Measurements from ENCODE around the gene GRID1. TPM values are rescaled to one million over a fixed set of nuclear protein-coding genes. Genes with fewer than 3 reads are reported as not detected.
"Not testable (repeated sequence)": the region's sequence is repeated elsewhere in the genome, so short reads cannot be mapped to it uniquely, and the experiment has no call there.

Gene GRID1
- total RNA-seq, 1 donor = not detected

DNA sequence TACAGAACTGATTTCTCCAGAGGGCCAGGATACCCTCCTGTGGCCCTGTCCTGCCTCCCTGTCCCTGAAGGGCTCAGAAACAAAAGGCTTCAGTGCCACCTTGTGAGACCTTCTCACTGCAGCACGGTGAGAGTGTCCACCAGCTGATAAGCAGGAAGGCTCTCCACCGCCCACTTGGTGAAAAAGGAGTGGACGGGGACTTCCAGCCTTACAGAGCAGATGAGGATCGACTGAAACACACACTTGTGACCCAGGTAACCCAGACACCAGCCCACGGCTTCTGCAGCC is 330.1 kb downstream of the GRID1 start:
- no peak overlapping the region for H3K4me3 ChIP-seq (ENCODE audit: low read depth, low read length)
- DNase-seq (ENCODE audit: low read depth) = no peak
- TF ChIP-seq, protein P1, sequence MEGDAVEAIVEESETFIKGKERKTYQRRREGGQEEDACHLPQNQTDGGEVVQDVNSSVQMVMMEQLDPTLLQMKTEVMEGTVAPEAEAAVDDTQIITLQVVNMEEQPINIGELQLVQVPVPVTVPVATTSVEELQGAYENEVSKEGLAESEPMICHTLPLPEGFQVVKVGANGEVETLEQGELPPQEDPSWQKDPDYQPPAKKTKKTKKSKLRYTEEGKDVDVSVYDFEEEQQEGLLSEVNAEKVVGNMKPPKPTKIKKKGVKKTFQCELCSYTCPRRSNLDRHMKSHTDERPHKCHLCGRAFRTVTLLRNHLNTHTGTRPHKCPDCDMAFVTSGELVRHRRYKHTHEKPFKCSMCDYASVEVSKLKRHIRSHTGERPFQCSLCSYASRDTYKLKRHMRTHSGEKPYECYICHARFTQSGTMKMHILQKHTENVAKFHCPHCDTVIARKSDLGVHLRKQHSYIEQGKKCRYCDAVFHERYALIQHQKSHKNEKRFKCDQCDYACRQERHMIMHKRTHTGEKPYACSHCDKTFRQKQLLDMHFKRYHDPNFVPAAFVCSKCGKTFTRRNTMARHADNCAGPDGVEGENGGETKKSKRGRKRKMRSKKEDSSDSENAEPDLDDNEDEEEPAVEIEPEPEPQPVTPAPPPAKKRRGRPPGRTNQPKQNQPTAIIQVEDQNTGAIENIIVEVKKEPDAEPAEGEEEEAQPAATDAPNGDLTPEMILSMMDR (IDR thresholded peaks at IDR 0.05; ENCODE audit: insufficient read depth, low read length) = no peak

DNA sequence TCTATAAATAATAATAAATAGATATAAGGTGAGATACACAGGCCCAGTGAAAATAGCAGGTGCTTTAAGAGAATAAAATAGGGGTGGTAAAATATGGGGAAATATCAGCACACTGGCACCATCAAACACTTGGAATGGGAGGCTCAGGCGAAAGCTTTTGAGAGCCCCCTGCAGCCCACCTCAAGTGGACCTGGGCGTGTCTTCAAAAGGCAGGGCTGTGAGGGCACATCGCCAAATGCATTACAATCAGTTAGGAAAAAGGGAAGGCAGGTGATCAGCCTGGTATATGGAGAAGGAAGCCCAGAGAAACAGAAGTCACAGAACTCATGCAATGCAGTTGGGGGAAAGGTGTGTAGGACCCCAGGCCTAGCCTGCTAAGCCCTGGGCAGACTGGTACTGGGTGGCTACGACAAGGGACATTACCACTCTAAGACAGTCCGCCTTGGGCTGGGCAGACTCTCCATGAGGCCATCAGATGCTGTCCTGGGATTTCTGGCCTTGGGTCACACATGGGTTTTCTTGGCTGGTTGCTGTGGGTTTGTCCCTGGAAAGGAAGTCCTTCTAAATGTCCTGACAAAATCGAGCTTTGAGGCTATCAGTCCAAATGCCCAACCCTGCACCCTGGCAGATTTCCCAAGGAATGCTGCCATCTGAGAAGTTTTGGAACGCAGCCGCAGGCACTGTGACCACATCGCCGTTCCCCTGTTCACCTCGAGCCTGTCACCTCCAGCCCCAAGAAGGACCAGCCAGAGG is 330.6 kb downstream of the GRID1 start:
- DNase-seq (ENCODE audit: low read depth) = no peak
- TF ChIP-seq, protein P1 (IDR thresholded peaks at IDR 0.05; ENCODE audit: insufficient read depth, low read length) = no peak
- no peak overlapping the region for H3K4me3 ChIP-seq (ENCODE audit: low read depth, low read length)

DNA sequence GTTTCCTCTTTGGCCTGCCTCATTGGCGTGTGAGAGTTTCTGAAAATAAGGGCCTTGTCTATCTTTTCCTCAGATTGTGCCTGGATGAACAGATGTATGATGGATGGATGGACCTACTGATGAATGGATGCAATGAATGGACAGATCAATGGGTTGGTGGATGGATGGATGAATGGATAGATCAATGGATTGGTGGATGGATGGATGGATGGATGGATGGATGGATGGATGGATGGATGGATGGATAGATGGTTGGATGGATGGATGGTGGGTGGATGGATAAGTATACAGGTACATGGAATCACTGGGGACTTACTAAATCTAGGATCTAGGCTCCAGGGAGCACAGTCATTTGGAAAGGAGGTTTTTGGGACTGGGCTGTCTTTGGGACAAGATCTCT is 331.9 kb downstream of the GRID1 start:
- no peak overlapping the region for H3K4me3 ChIP-seq (ENCODE audit: low read depth, low read length)
- TF ChIP-seq, protein P1 (IDR thresholded peaks at IDR 0.05; ENCODE audit: insufficient read depth, low read length) = no peak
- DNase-seq (ENCODE audit: low read depth) = no peak

DNA sequence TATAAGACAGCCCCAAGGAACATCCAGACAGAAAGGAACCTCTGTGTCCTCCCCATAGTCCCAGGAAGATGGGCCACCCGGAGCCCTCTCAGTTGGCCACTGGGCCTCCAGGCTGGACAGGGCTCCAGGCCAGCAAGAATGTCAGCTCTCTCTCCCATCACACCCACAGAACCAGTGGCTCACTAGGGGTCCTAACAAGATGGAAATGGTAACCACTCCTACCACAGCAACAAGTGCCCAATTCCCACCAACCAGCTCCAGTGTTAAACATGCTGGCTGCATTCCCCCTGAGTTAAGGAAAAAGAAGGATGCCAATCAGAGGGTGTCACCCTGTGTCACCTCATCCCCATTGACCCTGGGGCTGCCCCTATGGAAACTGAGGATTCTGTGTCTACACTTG is 333.0 kb downstream of the GRID1 start:
- TF ChIP-seq, protein P1 (IDR thresholded peaks at IDR 0.05; ENCODE audit: insufficient read depth, low read length) = no peak

DNA sequence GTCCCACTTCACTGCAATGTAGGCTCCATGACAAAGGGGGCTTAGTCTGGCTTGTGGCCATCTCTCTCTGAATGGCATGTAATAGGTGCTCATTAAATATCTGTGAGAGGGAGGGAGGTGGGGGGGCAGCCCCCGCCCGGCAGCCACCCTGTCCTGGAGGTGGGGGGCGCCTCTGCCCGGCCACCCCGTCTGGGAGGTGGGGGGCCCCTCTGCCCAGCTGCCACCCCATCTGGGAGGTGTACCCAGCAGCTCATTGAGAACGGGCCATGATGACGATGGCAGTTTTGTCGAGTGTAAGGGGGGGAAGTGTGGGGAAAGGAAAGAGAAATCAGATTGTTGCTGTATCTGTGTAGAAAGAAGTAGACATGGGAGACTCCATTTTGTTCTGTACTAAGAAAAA is 334.5 kb downstream of the GRID1 start:
- DNase-seq (ENCODE audit: low read depth); H3K4me3 ChIP-seq (ENCODE audit: low read depth, low read length): not testable (repeated sequence)

More for the DNA sequence above, 333.0 kb downstream of the GRID1 start:
- no peak overlapping the region for H3K4me3 ChIP-seq (ENCODE audit: low read depth, low read length)
- DNase-seq (ENCODE audit: low read depth) = no peak

DNA sequence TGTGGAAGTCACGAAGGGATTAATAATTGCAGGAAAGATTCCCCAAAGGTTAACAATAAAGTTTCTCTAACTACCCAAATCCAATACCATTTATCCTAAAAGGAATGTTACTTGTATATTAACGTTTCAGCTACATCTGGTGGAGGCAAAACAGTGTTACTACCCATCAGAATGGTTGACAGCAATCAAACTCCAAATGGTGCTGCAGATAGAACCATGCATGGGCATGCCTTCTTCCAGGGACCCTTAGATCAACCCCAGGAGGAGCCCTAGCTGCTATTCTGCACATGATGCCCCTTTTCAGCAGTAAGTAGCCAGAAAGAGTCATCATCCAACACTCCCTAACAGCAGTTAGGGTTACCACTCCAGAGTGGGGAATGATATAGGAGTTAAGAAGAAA is 336.3 kb downstream of the GRID1 start:
- TF ChIP-seq, protein P1 (IDR thresholded peaks at IDR 0.05; ENCODE audit: insufficient read depth, low read length) = no peak
- no peak for DNase-seq (ENCODE audit: low read depth)
- no peak overlapping the region for H3K4me3 ChIP-seq (ENCODE audit: low read depth, low read length)

DNA sequence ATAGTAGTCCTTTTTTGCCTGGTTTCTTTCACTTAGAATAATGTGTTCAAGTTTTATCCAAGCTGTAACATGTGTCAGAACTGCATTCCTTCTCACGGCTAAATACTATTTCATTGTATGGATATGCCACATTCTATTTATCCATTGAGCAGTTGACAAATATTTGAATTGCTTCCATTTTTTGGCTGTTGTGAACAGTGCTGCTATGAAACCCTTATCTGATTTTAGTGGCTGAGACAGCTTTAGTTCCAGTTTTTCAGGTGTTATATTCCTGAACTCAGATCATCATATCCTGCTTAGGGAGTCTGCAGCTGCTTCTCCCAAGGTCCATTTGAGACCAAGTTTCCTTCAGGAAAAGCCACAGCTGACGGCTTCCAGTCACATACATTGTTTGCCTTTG is 339.2 kb downstream of the GRID1 start:
- TF ChIP-seq, protein P1 (IDR thresholded peaks at IDR 0.05; ENCODE audit: insufficient read depth, low read length) = no peak
- no peak for DNase-seq (ENCODE audit: low read depth)

More for the DNA sequence above, 339.2 kb downstream of the GRID1 start:
- H3K4me3 ChIP-seq (ENCODE audit: low read depth, low read length) = no peak overlapping the region

Data from fibroblast of the aortic adventitia (primary cell).